Right ventricle myocardium inferior (tissue), 1 donor: ENCODE measurements around the gene CCDC92. TPM values are rescaled to one million over a fixed set of nuclear protein-coding genes. Genes with fewer than 3 reads are reported as not detected.
"Not testable (repeated sequence)": the region's sequence is repeated elsewhere in the genome, so short reads cannot be mapped to it uniquely, and the experiment has no call there.

ENCODE experiments used
- ATAC-seq: fragments of 200-7000 bp; cut with Tn5 transposase; one replicate; pipeline ENCODE4 v1.9.1; 2020; ENCODE audit warnings: mild to moderate bottlenecking, moderate library complexity
- DNase-seq: peaks from one replicate; pipeline ENCODE4 v3.0.0; 2021; ENCODE audit errors: missing footprints
- intact Hi-C: fragments of 100-400 bp; cut with DNase I; formaldehyde crosslinking; loops from one replicate; pipeline ENCODE4 v1.11.0; 2022
- total RNA-seq: library from RNA; stranded (reverse); fragmentation: NEBNext Ultra II Directional; extraction: Animal tissue kit (Norgen Biotek cat#: 25700); gene quantifications from one replicate; pipeline ENCODE4 v1.2.1, GENCODE V29; 2021
- donor health status: DM: no; HTN: yes; CAD: no; lungs with severe emphysema.

CCDC92 gene
- total RNA-seq, 1 donor from 2014 or later, result 58.2 TPM

DNA sequence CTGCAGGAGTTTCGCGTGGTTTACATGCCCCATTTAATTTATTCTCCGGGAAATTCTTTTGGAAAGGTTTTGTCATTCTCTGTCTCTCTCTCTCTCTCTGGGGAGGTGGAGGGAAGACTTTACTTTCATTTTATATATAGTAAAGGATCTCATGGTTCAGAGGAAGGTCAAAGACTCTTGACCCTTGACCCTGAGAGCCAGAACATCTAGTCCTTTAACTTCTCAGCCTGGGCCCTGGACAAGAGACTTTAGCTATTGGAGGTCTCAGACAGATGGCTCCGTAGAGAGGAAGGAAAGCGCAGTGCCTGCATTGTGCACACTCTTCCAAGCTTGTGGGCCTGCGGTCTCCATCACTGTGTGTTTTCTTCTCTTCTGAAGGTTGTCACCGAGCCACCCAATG lies 43.7 kb downstream of the CCDC92 start:
- ATAC-seq, result peak; percentile 39
- intact Hi-C loops, result no loop called here
- DNase-seq, result no peak

DNA sequence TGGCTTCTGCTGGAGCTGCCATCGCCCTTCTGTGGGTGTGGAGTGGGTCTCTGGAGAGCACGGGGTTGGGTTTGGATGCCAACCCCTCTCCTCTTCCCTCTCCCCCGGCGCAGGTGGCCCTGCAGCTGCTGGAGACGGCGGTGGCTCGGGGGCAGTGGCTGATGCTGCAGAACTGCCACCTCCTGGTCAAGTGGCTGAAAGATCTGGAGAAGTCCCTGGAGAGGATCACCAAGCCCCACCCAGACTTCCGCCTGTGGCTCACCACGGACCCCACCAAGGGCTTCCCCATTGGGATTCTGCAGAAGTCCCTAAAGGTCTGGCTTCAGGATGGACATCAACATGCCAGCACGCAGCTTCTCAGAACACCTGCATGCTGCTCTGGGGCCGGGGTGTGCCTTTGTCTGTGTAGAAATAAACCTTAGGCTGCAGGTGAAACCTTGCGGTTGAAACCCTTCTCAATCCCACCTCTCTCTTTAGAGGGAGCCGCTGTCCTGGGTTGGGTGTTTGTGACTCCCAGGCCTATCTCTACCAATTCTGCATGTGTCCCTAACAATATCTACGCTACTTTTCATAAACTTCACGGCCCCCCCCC lies 44.3 kb downstream of the CCDC92 start:
- ATAC-seq, result no peak
- intact Hi-C loops, result no loop called here
- DNase-seq, result no peak

DNA sequence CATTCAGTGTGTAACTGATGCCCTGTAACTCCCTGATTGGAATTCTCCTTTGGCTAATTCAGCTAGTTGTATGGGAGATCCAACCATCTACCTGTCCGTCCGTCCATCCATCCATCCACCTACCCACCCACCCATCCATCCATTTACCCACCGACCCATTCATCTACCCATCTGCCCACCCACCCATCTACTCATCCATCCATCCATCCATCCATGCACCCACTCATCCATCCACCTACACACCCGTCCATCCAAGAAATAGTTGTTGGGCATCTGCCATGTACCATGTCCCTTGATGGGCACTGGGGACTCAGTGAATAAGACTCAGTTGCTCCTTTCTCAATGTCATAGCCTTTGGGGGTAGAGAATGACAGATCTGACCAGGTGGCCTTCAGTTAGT lies 48.1 kb downstream of the CCDC92 start:
- ATAC-seq (no peak), DNase-seq (no peak)
- intact Hi-C loops, result no loop called here

DNA sequence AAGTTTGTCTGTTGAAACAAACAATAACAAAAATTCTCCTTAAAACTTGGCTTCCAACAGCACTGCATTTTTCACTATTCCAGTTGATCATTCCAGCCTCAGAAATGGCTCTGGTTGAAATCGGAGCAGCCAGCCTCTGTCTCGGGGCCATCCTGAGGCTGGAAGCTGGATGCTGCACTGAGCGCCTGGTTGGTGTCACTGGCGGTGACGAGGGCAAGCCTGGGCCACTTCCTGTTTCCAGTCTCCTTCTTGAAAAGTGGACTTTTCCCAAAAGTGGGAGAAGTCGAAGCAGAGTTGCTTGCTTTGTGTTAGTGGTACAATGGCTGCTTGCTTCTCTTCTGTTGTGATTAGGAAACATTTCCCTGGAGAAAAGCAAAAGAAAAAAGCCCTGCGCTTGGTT lies 48.7 kb downstream of the CCDC92 start:
- ATAC-seq, result no peak
- intact Hi-C loops, result no loop called here
- no peak for DNase-seq

DNA sequence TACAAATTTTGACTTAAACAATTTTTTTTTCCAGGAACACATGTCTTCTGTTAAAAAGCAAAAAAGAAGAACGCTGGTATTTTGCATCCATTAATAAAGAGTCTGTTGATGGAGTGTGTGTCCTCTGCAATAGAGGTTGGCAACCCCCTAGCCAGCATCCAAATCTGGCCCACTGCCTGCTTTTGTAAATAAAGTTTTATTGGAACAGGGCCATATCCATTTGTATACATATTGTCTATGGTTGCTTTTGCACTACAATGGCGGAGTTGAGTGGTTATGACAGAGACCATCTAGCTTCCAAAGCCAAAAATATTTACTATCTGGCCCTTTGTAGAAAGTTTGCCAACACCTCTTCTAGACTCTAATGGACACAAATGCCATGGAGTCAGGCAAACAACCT lies 49.6 kb downstream of the CCDC92 start:
- ATAC-seq (no peak), DNase-seq (no peak)
- intact Hi-C loops, result no loop called here

DNA sequence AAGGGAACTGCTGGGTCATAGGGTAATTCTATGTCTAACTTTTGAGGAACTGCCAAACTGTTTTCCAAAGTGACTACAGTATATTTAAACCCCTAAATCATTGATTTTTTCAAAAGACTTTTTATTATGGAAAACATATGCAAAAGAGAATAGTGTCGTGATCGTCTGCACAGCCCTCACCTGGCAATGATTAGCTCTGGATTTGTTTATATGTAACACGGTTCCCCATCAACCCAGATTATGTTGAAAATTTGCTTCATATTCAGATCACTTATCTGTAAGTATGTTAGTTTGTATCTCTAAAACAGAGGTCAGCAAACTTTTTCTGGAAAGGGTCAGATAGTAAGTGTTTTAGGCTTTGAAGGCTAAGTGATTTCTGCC lies 52.7 kb downstream of the CCDC92 start:
- no peak for ATAC-seq
- intact Hi-C loops, result no loop called here
- DNase-seq, result no peak

DNA sequence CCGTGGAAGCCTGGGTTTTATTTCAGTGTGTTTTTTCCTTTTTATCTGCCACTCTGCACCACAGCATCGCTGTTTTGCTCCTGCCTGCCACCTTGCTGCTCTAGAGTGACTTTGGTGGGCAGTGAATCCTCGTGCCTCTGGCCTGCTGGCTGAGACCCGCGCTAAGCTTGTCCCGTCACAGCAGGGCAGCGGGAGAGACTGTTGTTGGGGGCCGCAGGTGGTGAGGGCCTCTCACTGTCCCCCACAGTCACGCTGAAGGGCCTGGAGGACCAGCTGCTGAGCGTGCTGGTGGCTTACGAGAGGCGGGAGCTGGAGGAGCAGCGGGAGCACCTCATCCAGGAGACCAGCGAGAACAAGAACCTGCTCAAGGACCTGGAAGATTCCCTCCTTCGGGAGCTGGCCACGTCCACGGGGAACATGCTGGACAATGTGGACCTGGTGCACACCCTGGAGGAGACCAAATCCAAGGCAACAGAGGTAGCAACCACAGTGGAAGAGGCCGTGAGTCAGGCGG lies 55.2 kb downstream of the CCDC92 start:
- ATAC-seq (no peak), DNase-seq (peak; percentile 37)
- intact Hi-C loops, result no loop called here

DNA sequence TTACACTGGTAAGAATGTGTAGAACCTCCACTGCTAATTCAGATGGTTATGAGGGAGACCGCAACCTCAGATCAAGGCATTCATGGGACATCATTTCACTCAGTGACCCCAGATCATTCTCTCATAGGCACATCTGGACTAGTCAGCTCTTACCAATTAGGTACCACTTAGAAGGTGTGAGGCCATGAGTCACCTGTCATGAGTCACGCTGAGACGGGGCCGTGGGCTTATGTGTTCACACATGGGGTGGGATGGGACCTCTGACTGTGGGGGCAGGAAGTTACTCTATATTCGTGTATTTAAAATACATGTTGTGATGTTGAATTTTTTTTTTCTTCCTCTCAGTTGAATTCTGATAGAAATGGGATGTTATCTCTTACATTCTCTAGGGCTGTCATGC lies 55.9 kb downstream of the CCDC92 start:
- ATAC-seq, result no peak
- peak; percentile 37 for DNase-seq
- intact Hi-C loops, result no loop called here

DNA sequence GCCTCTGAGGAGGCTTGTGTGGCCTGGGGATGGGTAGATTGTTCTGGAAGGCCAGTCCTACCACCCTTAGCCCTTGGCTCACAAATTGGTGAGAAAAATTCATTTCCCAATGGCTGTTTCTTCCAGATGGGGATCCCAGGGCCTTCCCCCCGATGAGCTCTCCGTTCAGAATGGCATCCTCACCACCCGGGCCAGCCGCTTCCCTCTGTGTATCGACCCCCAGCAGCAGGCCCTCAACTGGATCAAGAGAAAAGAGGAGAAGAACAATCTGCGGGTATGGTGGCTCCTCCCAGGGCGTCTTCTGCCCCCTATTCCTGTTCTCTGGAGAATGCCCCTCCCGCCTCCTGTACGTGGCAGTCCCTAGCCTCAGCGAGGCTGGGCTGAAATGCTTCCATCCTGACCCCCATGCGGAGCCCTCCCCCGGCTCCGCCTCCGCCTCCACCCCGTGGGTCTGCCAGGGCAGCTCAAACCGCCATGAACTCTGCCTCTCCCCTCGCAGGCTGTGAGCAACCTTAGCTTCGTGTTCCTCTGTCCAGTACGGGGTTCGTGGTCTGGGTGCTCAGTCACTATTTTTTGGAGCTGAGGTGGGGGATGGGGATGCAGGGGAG lies 57.8 kb downstream of the CCDC92 start:
- ATAC-seq, result no peak
- peak; percentile 60 for DNase-seq
- intact Hi-C loops, result no loop called here

DNA sequence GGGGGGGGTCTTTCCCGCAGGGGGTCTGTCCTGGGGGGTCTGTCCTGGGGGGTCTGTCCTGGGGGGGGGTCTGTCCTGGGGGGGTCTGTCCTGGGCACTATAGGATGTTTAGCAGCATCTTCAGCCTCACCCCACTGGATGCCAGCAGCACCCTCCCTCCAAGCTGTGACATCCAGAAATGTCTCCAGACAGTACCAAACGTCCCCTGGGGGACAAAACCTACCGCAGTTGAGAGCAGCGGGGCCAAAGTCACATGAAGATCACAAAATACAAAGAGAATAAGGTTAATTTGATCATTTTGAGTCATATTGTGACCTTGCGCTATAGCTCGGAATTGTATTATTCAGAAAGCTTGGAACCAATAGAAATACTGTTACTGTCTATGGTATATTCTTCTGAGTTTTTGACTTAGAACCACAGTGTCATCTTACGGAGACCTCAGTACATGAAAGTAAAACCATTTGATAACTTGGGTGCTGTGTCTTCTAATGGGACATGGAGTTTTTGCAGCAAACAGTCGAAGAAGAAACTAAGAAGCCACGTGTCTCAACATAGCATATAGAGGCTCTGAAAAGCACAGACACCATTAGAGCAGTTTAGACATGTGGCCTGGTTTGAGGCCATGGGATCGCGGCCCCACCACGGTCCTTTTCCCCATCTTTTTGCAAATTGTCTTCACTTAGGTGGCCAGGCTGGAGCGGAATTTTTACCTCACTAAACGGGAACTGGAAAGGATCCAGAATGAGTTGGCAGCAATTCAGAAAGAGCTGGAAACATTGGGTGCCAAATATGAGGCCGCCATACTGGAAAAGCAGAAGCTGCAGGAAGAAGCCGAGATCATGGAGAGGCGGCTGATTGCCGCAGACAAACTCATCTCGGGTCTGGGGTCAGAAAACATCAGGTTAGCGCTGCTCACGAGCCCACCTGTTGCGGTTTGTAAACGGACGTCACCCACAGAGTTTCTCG lies 59.9 kb downstream of the CCDC92 start:
- no peak for DNase-seq
- no peak for ATAC-seq
- intact Hi-C loops, result no loop called here

DNA sequence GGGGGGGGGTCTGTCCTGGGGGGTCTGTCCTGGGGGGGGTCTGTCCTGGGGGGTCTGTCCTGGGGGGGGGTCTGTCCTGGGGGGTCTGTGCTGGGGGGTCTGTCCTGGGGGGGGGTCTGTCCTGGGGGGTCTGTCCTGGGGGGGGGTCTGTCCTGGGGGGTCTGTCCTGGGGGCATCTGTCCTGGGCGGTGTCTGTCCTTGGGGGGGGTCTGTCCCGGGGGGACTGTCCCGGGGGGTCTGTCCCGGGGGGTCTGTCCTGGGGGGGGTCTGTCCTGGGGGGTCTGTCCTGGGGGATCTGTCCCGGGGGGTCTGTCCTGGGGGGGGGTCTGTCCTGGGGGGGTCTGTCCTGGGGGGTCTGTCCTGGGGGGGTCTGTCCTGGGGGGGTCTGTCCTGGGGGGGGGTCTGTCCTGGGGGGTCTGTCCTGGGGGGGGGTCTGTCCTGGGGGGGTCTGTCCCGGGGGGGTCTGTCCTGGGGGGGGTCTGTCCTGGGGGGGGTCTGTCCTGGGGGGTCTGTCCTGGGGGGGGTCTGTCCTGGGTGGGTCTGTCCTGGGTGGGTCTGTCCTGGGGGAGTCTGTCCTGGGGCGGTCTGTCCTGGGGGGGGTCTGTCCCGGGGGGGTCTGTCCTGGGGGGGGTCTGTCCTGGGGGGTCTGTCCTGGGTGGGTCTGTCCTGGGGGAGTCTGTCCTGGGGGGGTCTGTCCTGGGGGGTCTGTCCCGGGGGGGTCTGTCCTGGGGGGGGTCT lies 60.8 kb downstream of the CCDC92 start:
- ATAC-seq, intact Hi-C loops, DNase-seq: not testable (repeated sequence)

DNA sequence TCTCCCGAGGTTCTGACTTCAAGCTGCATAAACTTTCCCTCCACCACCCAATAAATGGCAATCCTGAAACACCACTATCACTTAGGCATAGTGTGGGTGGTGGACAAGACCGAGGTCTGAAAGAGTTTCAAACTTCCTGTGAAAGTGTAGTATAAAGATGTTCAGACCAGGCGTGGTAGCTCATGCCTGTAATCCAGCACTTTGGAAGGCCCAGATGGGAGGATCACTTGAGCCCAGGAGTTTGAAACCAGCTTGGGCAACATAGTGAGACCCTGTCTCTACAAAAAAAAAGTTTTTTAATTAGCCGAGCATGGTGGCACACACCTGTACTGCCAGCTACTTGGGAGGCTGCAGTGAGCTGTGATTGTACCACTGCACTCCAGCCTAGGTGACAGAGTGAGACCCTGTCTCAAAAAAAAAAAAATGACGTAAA lies 61.9 kb downstream of the CCDC92 start:
- intact Hi-C loops, result no loop called here
- ATAC-seq (no peak), DNase-seq (no peak)

DNA sequence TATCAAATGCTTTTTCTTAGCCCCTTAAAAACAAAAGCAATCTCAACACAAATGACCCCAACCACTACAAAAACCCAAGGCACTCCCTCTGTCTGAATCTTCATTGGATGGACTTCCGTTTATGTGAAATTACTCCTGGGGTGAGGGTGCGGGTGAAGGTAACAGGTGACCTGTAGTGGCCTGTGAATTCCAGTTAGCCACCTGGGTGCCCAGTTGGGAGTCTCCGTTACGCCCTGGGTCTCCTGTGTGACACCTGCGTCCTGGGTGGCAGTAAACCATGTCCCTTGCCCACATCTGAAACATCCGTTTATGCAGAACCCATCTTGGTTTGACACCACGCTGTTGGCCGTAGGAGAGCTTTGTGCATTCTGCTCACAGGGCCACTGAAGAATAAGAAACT lies 62.6 kb downstream of the CCDC92 start:
- intact Hi-C loops, result no loop called here
- DNase-seq (no peak), ATAC-seq (no peak)

DNA sequence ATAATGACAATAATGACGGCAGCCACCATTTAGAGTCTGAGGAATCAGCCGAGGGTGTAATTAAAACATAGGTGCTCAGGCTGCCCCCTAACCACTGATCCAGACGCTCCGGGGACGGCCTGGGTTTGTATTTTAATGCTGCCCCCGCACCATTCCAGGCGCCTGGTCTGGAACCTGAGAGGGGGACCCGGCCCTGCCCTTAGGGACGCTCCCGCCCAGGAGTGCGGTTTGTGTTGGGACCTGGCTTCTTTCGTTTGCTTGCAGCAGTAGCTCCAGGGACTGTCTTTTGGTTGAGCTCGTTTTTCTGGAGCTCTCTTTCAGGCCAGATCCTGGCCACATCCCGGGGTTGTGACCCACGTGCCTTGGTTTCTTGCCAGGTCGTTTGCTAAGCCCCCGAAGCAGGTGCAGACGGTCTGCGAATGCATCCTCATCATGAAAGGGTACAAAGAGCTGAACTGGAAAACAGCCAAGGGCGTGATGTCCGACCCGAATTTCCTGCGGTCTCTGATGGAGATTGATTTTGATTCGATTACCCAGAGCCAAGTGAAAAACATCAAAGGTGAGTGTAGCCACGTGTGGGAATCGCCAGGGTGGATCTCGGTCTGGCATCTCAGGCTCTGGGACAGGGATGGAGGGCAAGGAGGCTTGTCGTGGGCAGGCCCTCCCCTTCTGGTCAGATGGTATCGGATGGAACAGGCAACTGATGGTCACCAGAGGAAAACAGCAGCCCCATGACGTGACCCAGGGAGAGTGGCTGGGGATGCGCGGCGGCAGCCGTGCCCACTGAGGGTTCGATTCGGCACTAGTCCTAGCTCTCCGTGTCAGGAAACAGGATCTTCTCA lies 63.5 kb downstream of the CCDC92 start:
- DNase-seq (no peak), ATAC-seq (no peak)
- intact Hi-C loops, result no loop called here

DNA sequence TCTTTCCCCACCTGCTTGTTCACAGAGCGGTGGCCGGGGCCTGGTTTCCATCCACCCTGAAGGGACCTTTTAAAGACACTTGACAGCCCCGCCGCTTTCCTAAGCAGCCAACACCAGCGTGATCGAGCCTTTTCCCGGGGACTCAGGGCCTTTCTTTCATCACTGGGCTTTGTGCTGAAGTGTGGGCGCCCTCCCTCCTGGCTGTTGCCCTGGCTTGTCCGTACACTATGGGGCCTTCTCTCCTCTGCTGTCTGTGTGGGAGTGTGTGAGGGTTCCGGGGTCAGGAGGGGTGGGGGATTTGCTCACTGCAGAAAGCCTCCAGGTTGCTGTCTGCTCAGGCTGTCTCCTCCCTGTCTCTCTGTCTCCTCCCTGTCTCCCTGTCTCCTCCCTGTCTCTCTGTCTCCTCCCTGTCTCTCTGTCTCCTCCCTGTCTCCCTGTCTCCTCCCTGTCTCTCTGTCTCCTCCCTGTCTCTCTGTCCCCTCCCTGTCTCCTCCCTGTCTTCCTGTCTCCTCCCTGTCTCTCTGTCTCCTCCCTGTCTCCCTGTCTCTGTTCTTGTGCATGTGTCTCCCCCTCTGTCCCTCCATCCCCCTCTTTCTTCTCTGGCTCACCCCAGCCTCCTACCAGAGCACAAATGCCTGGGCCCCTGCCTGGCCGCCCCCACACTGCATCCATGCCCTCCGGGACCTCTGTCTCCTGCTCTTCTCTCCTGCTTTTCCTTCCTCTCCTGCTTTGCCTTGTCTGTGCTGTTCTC lies 64.7 kb downstream of the CCDC92 start:
- DNase-seq (no peak), ATAC-seq (peak; percentile 57)
- intact Hi-C loops, result no loop called here

DNA sequence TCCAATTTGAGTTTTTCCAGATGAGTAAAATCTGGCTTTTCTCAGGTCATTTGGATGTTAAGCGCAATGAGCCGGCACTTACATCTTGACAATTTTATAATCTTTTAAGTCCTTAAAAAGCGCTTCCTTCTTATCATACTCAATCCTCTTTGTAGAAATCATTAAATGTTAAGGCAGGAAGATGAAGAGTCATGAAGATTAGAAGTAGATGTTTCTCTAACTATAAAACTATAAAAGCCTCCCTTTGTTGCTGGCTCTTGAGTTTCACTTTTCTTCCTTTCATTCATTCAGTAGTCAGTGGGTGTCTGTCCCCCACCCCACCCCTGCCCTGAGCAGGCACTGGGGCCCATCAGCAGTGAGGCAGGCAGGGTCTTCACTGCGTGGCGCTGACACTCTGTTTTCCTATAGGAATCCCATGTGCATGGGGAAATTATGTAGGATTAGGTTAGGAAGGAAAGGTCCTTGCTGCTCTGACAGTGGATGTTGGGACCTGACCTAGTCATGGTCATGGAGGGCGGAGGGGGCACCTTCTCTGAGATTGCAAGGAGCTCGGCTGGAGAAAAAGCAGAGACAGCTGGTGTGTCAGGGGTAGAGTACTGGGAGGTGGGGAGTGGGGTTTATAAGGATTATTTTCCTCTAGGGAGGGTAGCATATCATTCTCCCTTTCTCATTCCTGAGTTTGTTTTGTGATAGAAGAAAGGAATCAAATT lies 65.8 kb downstream of the CCDC92 start:
- intact Hi-C loops, result no loop called here
- no peak for DNase-seq
- no peak for ATAC-seq
